Measurements from ENCODE around the gene AVP.

AVP gene

DNA sequence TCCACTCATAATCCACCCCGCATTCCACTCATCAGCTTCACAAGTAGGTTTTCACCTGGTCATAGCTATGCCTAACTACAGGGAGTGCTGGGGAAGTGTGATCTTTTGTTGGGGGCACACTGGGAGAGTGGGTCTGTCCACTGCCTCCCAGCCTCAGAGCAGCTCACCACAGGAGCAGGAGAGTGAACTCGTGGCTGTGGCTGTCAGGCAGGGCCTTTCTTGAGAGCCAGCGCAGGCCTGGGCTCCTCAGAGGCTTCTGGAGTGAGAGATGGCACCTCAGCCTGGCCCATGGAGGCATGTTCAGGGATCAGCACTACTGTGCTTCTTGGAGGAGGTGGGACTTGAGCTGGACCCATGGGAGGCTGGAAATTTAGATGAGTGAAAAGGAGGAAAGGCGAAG, 45.1 kb downstream of the AVP start:
- DNase-seq (ENCODE audit: extremely low read depth, low read depth): no peak
- H3K4me3 ChIP-seq (replicated peaks; ENCODE audit: low read depth, low read length): no peak overlapping the region
- no peak for TF ChIP-seq CTCF (IDR thresholded peaks at IDR 0.05; ENCODE audit: low read depth, low read length, missing control alignments)

DNA sequence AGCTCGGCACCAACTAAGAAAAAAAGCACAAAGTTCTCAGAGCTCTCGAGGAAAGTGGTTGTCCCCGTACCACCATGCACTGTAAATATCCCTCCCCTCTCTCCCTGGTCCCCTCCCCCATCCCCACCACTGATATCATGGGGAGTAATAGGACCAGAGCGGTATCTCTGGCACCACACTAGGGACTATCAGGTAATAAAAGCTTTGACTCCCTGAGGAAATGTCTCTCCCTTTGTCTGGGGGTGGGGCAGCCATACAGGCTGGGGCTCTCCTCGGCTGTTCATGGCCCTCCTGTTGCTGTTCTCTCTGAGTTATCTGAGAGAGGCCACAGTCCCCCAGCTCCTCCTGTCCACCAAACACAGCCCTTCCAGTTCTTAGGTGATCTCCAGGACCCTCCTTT, 46.1 kb downstream of the AVP start:
- TF ChIP-seq CTCF (IDR thresholded peaks at IDR 0.05; ENCODE audit: low read depth, low read length, missing control alignments): no peak
- no peak for DNase-seq (ENCODE audit: extremely low read depth, low read depth)

GRCh38 chr20:3037654-3038053, 46.9 kb downstream of the AVP start:
- H3K4me3 ChIP-seq (replicated peaks; ENCODE audit: low read depth, low read length): no peak overlapping the region
- no peak for DNase-seq (ENCODE audit: extremely low read depth, low read depth)
- no peak for TF ChIP-seq CTCF (IDR thresholded peaks at IDR 0.05; ENCODE audit: low read depth, low read length, missing control alignments)

More for the DNA sequence above, 46.1 kb downstream of the AVP start:
- H3K4me3 ChIP-seq (replicated peaks; ENCODE audit: low read depth, low read length): no peak overlapping the region

GRCh38 chr20:3032624-3033023, 51.9 kb downstream of the AVP start:
- H3K4me3 ChIP-seq (replicated peaks; ENCODE audit: low read depth, low read length): no peak overlapping the region
- no peak for DNase-seq (ENCODE audit: extremely low read depth, low read depth)
- no peak for TF ChIP-seq CTCF (IDR thresholded peaks at IDR 0.05; ENCODE audit: low read depth, low read length, missing control alignments)

All from HFF-Myc (cell line).